ENCODE measurements around the gene ATP13A1. TPM values are rescaled to one million over a fixed set of nuclear protein-coding genes. Genes with fewer than 3 reads are reported as not detected.

ATP13A1 gene
- total RNA-seq, 2 donors from 2014 or later: 23.6 to 62.1 TPM

DNA sequence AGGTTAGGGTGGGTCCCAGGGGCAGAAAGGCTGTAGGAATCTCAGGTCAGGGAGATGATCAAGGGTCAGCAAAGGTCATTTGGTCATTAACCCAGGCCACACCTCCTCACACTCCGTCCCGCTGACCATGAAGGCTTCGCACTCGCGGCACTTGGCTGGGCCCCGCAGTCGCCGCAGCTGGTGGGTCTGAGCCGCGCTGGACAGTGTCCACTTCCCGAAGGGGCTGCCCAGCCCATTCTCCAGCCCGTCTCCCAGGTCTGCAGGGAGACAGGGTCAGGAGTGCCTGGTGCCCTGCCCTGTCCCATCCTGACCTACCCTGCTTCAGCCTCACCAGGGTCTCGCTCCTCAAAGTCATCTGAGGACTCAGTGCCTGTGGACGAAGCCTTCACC is 28.2 kb downstream of the ATP13A1 start:
- no peaks in the 10 kb centered on the region for H3K27me3 ChIP-seq
- no peak for TF ChIP-seq CTCF (IDR thresholded peaks at IDR 0.05)
- no peaks in the 10 kb centered on the region for H3K4me1 ChIP-seq
- no peak overlapping the region for H3K27ac ChIP-seq
- H3K9me3 ChIP-seq: no peaks in the 10 kb centered on the region
- no peaks in the 10 kb centered on the region for H3K36me3 ChIP-seq
- no peak overlapping the region for H3K4me3 ChIP-seq
- DNase-seq (ENCODE audit: low spot score): no peak

DNA sequence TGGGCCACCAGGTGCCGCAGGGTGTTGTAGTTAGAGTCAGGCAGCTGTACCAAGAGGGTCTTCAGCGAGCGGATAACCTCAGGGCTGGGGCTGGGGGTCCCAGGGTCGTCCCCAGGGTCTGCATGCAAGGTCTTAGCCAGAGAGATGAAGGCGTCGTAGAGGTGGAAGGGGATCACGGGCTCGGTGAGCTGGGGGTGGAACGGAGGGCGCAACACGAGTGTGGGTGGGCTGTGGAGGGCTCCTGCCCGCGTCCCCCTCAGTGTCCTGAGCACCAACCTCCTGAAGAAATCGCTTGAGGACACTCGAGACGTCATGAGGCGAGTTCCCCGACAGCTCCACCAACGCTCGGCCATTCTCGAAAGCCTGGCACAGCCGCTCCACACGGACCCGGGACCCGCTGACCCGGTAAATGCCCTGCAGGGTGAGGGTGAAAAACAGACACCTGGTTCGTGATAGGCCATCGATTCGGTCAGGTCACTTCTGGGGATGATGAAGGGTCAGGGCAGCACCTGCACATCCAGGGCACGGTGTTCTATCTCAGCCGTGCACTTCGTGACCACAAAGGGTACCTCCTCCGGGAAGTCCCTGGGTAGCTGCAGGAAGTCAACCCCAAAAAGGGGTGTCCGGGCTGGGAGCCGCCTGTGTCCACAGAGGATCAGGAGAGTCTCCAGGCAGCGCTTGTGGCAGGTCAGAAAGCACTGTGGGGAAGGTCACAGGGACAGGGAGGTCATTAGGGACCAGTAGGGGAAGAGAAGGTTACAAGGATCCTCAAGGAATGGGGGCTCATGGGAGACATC is 28.8 kb downstream of the ATP13A1 start:
- Histone ChIP-seq H3K36me3 (no peaks in the 10 kb centered on the region), H3K4me3 (no peak overlapping the region), H3K27me3 (no peaks in the 10 kb centered on the region), H3K27ac (no peak overlapping the region), H3K9me3 (no peaks in the 10 kb centered on the region), H3K4me1 (no peaks in the 10 kb centered on the region)
- TF ChIP-seq CTCF (IDR thresholded peaks at IDR 0.05): no peak
- DNase-seq (ENCODE audit: low spot score): no peak

DNA sequence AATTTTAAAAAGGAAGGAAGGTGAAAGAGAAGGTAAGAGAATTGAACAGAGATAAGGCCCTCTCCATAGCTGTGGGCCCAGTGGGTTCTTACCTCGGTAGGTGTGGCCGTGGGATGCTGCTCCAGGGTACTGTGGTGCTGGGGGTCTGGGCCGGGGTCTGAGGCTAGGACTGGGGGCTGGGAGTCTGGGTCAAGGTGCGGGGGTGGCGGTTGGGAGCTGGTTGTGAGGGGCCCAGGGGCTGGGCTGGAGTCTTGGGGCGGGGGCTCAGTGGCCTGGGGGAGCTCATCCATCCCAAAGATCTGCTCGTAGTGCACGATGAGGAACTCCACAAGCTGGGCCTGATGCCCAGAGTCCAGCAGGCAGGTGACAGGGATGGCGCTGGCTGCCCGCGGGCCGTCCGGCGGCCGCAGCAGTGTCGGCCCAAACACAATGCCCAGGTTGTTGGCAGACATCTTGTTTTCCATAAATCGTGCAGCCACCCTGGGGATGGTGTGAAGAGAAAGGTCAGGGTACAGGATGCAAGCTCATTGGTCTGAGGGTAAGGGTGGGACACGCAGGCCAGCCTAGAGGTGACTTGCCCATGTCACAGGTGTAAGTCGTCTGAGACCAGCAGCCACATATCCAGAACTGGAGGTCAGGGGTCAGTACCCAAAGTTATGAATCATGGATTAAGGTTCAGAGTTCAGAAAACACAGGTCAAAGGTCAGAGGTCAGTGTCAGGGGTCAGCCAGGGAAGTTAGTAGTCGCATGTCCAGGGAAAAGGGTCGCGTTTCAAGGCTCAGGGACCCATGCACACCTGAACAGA is 29.6 kb downstream of the ATP13A1 start:
- Histone ChIP-seq H3K4me1 (no peaks in the 10 kb centered on the region), H3K9me3 (no peaks in the 10 kb centered on the region), H3K27ac (no peak overlapping the region), H3K36me3 (no peaks in the 10 kb centered on the region), H3K4me3 (no peak overlapping the region), H3K27me3 (no peaks in the 10 kb centered on the region)
- no peak for TF ChIP-seq CTCF (IDR thresholded peaks at IDR 0.05)
- no peak for DNase-seq (ENCODE audit: low spot score)

DNA sequence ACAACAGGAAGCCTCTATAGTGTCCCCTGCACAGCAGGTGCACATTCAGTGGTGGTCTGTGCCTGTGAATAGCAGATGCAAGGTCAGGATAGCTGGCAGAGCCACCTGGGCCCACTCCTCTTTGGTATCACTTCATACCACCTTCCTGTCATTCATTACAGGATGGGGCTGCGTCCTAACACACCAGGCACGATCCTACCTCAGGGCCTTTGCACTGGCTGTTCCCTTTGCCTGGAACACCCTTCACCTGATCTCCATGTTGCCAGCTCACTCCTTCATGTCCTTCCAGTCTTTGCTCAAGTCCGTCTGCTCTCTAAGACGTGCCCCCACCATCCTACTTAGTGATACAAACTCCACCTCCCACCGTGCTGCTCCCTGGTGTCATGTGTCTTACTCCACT is 30.8 kb downstream of the ATP13A1 start:
- TF ChIP-seq CTCF (IDR thresholded peaks at IDR 0.05): no peak
- DNase-seq (ENCODE audit: low spot score): no peak
- H3K4me1 ChIP-seq: peaks cover 0 to 12% of the 10 kb centered on the region in 2 donors
- no peak overlapping the region for H3K4me3 ChIP-seq
- H3K36me3 ChIP-seq: no peaks in the 10 kb centered on the region
- H3K27ac ChIP-seq: no peak overlapping the region
- H3K9me3 ChIP-seq: no peaks in the 10 kb centered on the region
- H3K27me3 ChIP-seq: no peaks in the 10 kb centered on the region

DNA sequence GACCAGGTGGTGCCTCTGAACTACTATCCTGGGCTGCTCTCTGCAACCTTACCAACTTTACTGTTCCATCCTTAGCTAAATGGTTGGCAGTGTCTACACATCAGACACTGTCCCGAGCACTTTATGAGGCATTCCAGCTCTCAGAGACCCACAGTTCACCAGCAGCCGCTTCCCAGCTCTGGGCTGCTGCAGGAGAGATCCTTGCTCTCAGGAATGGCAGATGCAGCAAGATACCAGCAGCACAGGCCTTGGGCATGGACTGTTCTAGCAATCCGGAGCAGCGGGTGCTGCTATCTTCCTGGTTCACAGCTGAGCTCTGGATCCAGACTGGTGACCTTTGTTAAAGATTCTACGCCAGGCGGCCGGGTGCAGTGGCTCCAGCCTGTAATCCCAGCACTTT is 32.1 kb downstream of the ATP13A1 start:
- no peak for TF ChIP-seq CTCF (IDR thresholded peaks at IDR 0.05)
- Histone ChIP-seq H3K27me3 (no peaks in the 10 kb centered on the region), H3K4me3 (no peak overlapping the region), H3K27ac (no peak overlapping the region), H3K4me1 (peaks cover 0 to 16% of the 10 kb centered on the region in 2 donors), H3K36me3 (no peaks in the 10 kb centered on the region), H3K9me3 (no peaks in the 10 kb centered on the region)
- DNase-seq (ENCODE audit: low spot score): no peak
